AG04449 (cell line): ENCODE measurements around the gene PRKAG2.
A peak's percentile ranks its signal among the peaks of the same experiment; 100 is the strongest.

ENCODE experiments used
- CTCF ChIA-PET: fragments of 350-600 bp; formaldehyde crosslinking; extraction: SDS; loops from one replicate; lab custom pipeline; 2021; ENCODE audit warnings: antibody characterized with exemption; lab: Yijun Ruan, JAX
- POLR2A ChIA-PET: fragments of 400-600, 350-600 bp; formaldehyde crosslinking; extraction: SDS; loops from one replicate; lab custom pipeline; 2020; ENCODE audit warnings: antibody characterized with exemption, inconsistent platforms; lab: Yijun Ruan, JAX
- DNase-seq: peaks from one replicate; pipeline ENCODE4 v3.0.0-alpha.2; 2010; ENCODE audit warnings: low read depth, low spot score
- H3K4me3 ChIP-seq: 2 replicates; pipeline ENCODE4 v1.5.1; 2011; ENCODE audit warnings: low read depth, mild to moderate bottlenecking, control low read depth, low read length
- TF ChIP-seq, protein P1 (sequence below): IDR thresholded peaks from one replicate; pipeline ENCODE4 v1.5.1; 2011; ENCODE audit warnings: mild to moderate bottlenecking, moderate library complexity, low read length, control low read depth, inconsistent platforms; ENCODE audit not compliant: insufficient read depth; ENCODE audit errors: missing control alignments

PRKAG2 gene

GRCh38 chr7:151517601-151518104, 359.3 kb downstream of the PRKAG2 start:
- CTCF ChIA-PET = interaction anchor here (1.1 to 1.6 kb wide), 6 partner anchors 20 to 241 kb away, joined by 3 to 6 read pairs (median 3); no protein-coding TSS in a partner anchor

GRCh38 chr7:151515276-151515565, 361.7 kb downstream of the PRKAG2 start:
- POLR2A ChIA-PET = no interaction called here
- TF ChIP-seq, protein P1, sequence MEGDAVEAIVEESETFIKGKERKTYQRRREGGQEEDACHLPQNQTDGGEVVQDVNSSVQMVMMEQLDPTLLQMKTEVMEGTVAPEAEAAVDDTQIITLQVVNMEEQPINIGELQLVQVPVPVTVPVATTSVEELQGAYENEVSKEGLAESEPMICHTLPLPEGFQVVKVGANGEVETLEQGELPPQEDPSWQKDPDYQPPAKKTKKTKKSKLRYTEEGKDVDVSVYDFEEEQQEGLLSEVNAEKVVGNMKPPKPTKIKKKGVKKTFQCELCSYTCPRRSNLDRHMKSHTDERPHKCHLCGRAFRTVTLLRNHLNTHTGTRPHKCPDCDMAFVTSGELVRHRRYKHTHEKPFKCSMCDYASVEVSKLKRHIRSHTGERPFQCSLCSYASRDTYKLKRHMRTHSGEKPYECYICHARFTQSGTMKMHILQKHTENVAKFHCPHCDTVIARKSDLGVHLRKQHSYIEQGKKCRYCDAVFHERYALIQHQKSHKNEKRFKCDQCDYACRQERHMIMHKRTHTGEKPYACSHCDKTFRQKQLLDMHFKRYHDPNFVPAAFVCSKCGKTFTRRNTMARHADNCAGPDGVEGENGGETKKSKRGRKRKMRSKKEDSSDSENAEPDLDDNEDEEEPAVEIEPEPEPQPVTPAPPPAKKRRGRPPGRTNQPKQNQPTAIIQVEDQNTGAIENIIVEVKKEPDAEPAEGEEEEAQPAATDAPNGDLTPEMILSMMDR = no peak
- CTCF ChIA-PET = interaction anchor here (1.0 to 1.7 kb wide), 4 partner anchors 9 to 246 kb away, joined by 3 to 5 read pairs (median 4); no protein-coding TSS in a partner anchor
- no peak overlapping the region for H3K4me3 ChIP-seq
- DNase-seq = no peak

More at GRCh38 chr7:151517601-151518104, 359.3 kb downstream of the PRKAG2 start:
- POLR2A ChIA-PET = interaction anchor here (0.9 to 1.0 kb wide), 2 partner anchors 57 to 115 kb away, joined by 3 read pairs; no protein-coding TSS in a partner anchor
- TF ChIP-seq, protein P1 = no peak
- H3K4me3 ChIP-seq = peak overlapping the region; percentile 74
- DNase-seq = no peak

DNA sequence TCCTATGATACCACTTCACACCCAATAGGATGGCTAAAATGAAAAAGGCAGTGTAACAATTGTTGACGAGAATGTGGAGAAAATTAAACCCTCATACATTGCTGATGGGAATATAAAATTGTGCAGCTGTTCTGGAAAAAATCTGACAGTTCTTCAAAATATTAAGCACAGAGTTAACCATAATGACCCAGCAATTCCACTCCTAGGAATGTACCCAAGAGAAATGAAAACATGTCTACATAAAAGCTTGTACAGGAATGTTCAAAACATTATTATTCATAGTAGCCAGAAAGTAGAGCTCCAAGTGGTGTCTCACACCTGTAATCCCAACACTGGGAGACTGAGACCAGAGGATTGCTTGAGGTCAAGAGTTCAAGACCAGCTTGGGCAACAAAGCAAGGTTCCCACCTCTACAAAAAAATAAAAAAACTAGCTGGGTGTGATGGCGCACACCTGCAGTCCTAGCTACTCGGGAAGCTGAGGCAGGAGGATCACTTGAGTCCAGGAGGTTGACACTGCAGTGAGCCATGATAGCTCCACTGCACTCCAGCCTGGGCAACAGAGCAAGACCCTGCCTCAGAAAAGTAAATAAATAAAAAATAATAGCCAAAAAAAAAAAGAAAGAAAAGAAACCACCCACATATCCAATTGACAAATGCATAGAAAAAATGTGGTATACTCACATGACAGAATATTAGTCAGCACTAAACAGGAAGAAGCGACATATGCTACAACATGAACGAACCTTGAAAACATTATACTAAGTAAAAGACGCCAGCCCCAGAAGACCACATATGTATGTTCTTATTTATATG, 362.2 kb downstream of the PRKAG2 start:
- ChIA-PET POLR2A (no interaction called here), CTCF (interaction anchor here (1.1 to 1.5 kb wide), 4 partner anchors 10 to 246 kb away, joined by 3 read pairs; no protein-coding TSS in a partner anchor)
- TF ChIP-seq, protein P1 = no peak
- DNase-seq = no peak
- no peak overlapping the region for H3K4me3 ChIP-seq

GRCh38 chr7:151513133-151513532, 363.8 kb downstream of the PRKAG2 start:
- CTCF ChIA-PET = interaction anchor here (1.0 to 1.1 kb wide), 2 partner anchors 10 to 119 kb away, joined by 3 read pairs; no protein-coding TSS in a partner anchor
- DNase-seq = no peak
- TF ChIP-seq, protein P1 = no peak
- no peak overlapping the region for H3K4me3 ChIP-seq
- POLR2A ChIA-PET = no interaction called here

DNA sequence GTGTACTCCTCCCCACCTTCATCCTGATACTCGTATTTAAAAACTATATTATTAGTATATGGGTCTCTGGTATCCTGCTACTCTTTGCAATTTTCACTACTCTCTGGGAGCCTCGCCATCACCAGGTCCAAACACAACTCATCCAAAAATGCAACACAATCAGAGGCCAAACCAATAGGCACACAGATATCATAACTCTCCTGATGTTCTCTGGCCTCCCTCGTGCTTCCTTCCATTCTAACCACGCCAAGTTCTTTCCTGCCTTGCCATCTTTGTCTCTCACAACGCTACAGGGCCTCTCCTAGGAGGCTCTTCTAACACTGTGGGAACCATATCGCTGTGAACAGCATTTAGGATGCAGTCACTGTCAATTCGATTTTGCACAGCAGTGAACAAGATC, 364.6 kb downstream of the PRKAG2 start:
- ChIA-PET POLR2A (no interaction called here), CTCF (interaction anchor here (1.0 kb wide), 1 partner anchor 9 kb away, joined by 3 read pairs; no protein-coding TSS in a partner anchor)
- TF ChIP-seq, protein P1 = no peak
- H3K4me3 ChIP-seq = no peak overlapping the region
- no peak for DNase-seq

- no peak overlapping the region for H3K4me3 ChIP-seq
- TF ChIP-seq, protein P1 = no peak
- ChIA-PET CTCF (no interaction called here), POLR2A (no interaction called here)
- no peak for DNase-seq
These were observed 365.0 kb downstream of the PRKAG2 start for GRCh38 chr7:151511946-151512345.
